Activated CD8-positive, alpha-beta T cell treated with anti-CD3 and anti-CD28 coated beads, Interleukin-2, amount 10 ng/mL, durations not matched to agents 7 days and 5 days (primary cell): Measurements from ENCODE around the gene DENND4A. TPM values are rescaled to one million over a fixed set of nuclear protein-coding genes. Genes with fewer than 3 reads are reported as not detected.

Experiments
- ATAC-seq: fragments of 150-1000 bp; cut with Tn5 transposase; one replicate; pipeline ENCODE4 v1.10.0; 2021; ENCODE audit warnings: moderate library complexity
- CTCF ChIA-PET: fragments of 350-600 bp; sonication (Branson Sonifier 250); formaldehyde crosslinking; loops from one replicate; lab custom pipeline; 2021; ENCODE audit warnings: antibody characterized with exemption; lab: Charles Lee
- POLR2A ChIA-PET: fragments of 350-600 bp; sonication (Branson Sonifier 250); formaldehyde crosslinking; loops from one replicate; lab custom pipeline; 2021; ENCODE audit warnings: antibody characterized with exemption; lab: Charles Lee
- DNase-seq: peaks from one replicate; pipeline ENCODE4 v3.0.0-alpha.2; 2020
- H3K27ac Mint-ChIP-seq: one replicate; pipeline ENCODE4 v1.8.0; 2021; ENCODE audit warnings: mild to moderate bottlenecking, mixed read lengths
- H3K27me3 Mint-ChIP-seq: one replicate; pipeline ENCODE4 v1.8.0; 2021; ENCODE audit warnings: low read depth, mixed read lengths
- H3K36me3 Mint-ChIP-seq: one replicate; pipeline ENCODE4 v1.8.0; 2021; ENCODE audit warnings: low read depth, mixed read lengths
- H3K4me1 Mint-ChIP-seq: one replicate; pipeline ENCODE4 v1.8.0; 2021; ENCODE audit warnings: low read depth, mixed read lengths
- H3K4me3 Mint-ChIP-seq: one replicate; pipeline ENCODE4 v1.8.0; 2021; ENCODE audit warnings: mild to moderate bottlenecking, mixed read lengths
- H3K9me3 Mint-ChIP-seq: one replicate; pipeline ENCODE4 v1.8.0; 2022; ENCODE audit warnings: mixed read lengths; ENCODE audit not compliant: insufficient read depth
- total RNA-seq, 2 experiments: library from RNA; stranded (reverse); gene quantifications; one replicate each; pipeline ENCODE4 v1.2.3, GENCODE V29; 2021

DENND4A gene
- 10 to 100 TPM; 40.1 to 45.0 TPM for total RNA-seq

DNA sequence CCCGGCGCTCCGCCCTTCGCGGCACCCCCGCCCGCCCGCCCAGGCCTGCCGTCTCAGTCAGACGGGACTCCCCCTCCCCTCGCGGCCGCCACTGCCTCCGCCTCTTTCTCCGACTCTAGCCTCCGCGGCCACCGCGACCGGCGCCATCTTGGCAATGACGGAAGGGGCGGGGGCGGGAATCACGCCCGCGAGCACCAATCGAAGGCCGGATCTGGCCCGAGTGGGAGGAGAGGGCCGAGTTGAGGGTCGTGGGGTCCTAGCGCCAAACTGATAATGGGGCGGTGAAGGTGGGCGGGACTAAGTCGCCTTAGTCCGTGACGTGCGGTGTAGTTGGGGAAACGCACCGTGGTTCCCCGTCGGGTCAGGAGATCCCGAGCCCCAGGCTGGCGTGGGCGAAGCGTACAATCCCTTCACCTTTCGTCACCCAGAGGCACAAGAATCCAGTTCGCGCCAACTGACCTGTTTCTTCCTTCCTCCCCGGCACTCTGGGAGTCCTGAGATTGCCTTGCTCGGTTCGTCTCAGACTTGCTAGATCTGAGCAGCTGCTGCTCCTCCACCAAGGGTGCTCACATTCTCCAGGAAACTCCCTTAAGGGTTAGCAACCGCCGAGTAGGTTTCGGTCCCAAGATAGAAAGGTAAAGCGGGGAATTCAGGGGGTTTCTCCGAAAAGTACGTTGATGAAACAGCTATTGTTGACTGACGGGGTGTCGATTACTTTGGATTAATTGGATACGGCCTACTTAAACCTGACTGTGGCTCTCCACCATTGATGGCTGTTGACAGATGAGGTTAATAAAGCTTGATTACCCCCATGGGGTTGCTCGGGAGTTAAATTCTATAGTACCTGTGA, at the start of gene DENND4A:
DENND4A (minus strand) TSS at position 156 of the 850 bp plus-strand sequence. CDS start 35,843 bp downstream, outside the sequence.
- DNase-seq (peak; percentile 99), ATAC-seq (peak; percentile 82)
- Mint-ChIP-seq H3K27me3 (no peaks in the 10 kb centered on the region), H3K9me3 (no peaks in the 10 kb centered on the region), H3K4me3 (peak within 1 kb of the TSS; percentile 82), H3K4me1 (peaks cover 62% of the 10 kb centered on the region), H3K36me3 (peaks cover 16% of the 10 kb centered on the region), H3K27ac (peak within 1 kb of the TSS; percentile 93)
- CTCF ChIA-PET: interaction anchor here (0.9 to 4.6 kb wide), 11 partner anchors 12 to 87 kb away, joined by 3 to 35 read pairs (median 5); no protein-coding TSS in a partner anchor
- POLR2A ChIA-PET: interaction anchor here (0.8 to 6.8 kb wide), 23 partner anchors 9 to 714 kb away, joined by 3 to 99 read pairs (median 5); partner anchors contain the start of genes RAB11A and RNU5B-1

- CTCF ChIA-PET: interaction anchor here (0.7 to 2.2 kb wide), 5 partner anchors 10 to 37 kb away, joined by 3 to 6 read pairs (median 4); partner anchors contain the start of gene RAB11A
- Mint-ChIP-seq H3K27ac (no peak overlapping the region), H3K4me1 (peaks cover 3% of the 10 kb centered on the region), H3K4me3 (no peak overlapping the region), H3K36me3 (no peaks in the 10 kb centered on the region), H3K9me3 (no peaks in the 10 kb centered on the region), H3K27me3 (peaks cover 7% of the 10 kb centered on the region)
- no peak for ATAC-seq
- POLR2A ChIA-PET: no interaction called here
- no peak for DNase-seq
Observed at GRCh38 chr15:65841121-65841930, 49.2 kb upstream of the DENND4A start.

- Mint-ChIP-seq H3K4me3 (no peak overlapping the region), H3K9me3 (no peaks in the 10 kb centered on the region), H3K36me3 (no peaks in the 10 kb centered on the region), H3K27me3 (no peaks in the 10 kb centered on the region), H3K4me1 (peaks cover 6% of the 10 kb centered on the region), H3K27ac (no peak overlapping the region)
- DNase-seq: no peak
- no peak for ATAC-seq
- ChIA-PET POLR2A (interaction anchor here (1.1 kb wide), 1 partner anchor 47 kb away, joined by 3 read pairs; no protein-coding TSS in a partner anchor), CTCF (interaction anchor here (1.0 to 1.2 kb wide), 2 partner anchors 23 to 38 kb away, joined by 3 to 4 read pairs; no protein-coding TSS in a partner anchor)
Observed at GRCh38 chr15:65839985-65840384, 47.9 kb upstream of the DENND4A start.

DNA sequence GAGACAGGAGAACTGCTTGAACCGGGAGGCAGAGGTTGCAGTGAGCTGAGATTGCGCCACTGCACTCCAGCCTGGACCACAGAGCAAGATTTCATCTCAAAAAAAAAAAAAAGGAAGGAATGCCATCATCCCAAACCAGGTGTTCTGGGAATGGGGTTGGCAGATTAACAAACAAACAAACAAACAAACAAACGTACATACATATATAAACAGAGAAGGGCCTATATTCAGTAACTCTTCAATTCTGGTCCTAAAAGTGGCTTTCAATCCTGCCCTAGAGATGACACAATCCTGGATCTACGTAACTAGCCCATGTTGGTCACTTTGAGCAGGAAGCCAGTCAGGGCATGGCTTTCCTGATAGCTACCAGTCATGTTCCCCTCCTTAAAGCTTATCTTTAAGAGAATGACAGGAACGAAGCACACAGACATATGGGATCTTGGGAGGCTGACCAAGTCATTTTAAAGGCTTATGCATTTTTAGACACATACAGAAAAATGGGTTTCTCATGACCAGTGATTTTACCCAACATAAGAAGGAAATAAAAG, 47.3 kb upstream of the DENND4A start:
- peaks cover 6% of the 10 kb centered on the region for H3K4me1 Mint-ChIP-seq
- no peaks in the 10 kb centered on the region for H3K9me3 Mint-ChIP-seq
- ATAC-seq: no peak
- H3K27me3 Mint-ChIP-seq: no peaks in the 10 kb centered on the region
- no peaks in the 10 kb centered on the region for H3K36me3 Mint-ChIP-seq
- H3K4me3 Mint-ChIP-seq: no peak overlapping the region
- ChIA-PET CTCF (interaction anchor here (1.0 to 1.2 kb wide), 2 partner anchors 23 to 38 kb away, joined by 3 to 4 read pairs; no protein-coding TSS in a partner anchor), POLR2A (interaction anchor here (1.1 kb wide), 1 partner anchor 47 kb away, joined by 3 read pairs; no protein-coding TSS in a partner anchor)
- no peak for DNase-seq
- H3K27ac Mint-ChIP-seq: no peak overlapping the region

DNA sequence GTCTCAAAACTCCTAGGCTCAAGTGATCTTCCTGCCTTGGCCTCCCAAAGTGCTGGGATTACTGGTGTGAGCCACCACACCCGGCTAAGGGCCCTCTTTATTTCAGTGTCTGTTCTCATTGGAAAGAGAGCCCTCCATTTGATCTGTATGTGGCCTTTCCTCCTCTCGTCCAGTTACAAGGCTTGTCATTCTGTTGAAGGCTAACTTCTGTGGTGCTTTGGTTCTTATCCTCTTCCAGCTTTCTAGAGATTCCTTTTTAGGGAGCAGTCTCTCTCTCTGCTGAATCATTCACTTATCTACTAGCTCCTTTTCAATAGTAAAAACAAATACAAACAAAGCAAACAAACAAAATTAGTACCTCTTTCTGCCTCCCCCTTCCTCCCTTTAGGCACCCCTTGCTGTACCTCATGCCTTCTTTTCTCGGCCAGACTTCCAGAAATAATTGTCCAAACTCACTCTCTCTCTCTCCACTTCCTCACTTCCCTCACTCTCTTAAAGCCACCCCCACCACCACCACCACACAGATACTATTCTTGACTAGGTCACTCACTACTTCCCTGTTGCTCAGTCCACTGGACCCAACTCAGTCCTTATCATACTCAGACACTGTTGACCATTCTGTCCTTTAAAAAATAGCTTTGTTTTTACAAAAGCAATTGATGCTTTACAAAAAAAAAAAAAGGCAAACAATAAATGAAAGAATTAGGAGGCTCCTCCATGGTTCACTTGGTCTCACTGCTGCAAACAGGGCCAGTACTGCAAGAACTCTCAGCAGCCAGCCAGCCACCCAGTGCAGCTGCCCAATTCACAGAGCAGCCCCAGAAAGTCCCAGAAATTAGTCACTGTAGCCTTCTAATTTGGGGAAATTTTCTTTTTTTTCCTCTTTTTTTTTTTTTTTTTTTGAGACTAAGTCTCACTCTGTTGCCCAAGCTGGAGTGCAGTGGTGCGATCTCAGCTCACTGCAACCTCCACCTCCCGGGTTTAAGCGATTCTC, 45.5 kb upstream of the DENND4A start:
- H3K4me1 Mint-ChIP-seq: peaks cover 22% of the 10 kb centered on the region
- H3K27me3 Mint-ChIP-seq: no peaks in the 10 kb centered on the region
- H3K9me3 Mint-ChIP-seq: no peaks in the 10 kb centered on the region
- H3K4me3 Mint-ChIP-seq: no peak overlapping the region
- ATAC-seq (no peak), DNase-seq (no peak)
- ChIA-PET POLR2A (interaction anchor here (0.6 to 1.0 kb wide), 2 partner anchors 17 to 46 kb away, joined by 3 read pairs; partner anchors contain the start of gene DENND4A), CTCF (interaction anchor here (0.6 to 5.7 kb wide), 14 partner anchors 8 to 200 kb away, joined by 3 to 68 read pairs (median 4); no protein-coding TSS in a partner anchor)
- no peaks in the 10 kb centered on the region for H3K36me3 Mint-ChIP-seq
- no peak overlapping the region for H3K27ac Mint-ChIP-seq

DNA sequence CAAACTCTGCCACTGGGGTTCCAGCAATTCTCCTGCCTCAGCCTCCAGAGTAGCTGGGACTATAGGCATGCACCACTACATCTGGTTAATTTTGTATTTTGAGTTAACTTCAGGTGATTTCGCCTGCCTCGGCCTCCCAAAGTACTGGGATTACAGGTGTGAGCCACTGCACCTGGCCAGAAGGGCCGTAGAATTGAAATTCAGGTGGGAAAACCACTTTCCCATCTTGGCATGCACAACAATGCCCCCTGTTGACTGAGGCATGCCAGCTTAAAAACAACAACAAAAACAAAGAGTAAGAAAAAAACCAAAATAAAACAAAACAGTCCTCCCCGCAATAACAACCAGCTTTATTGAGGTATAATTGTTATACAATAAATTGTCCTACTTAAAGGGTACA, 44.6 kb upstream of the DENND4A start:
- Mint-ChIP-seq H3K9me3 (no peaks in the 10 kb centered on the region), H3K36me3 (no peaks in the 10 kb centered on the region), H3K27me3 (no peaks in the 10 kb centered on the region), H3K27ac (no peak overlapping the region), H3K4me3 (no peak overlapping the region), H3K4me1 (peaks cover 32% of the 10 kb centered on the region)
- ChIA-PET POLR2A (interaction anchor here (0.8 to 1.0 kb wide), 2 partner anchors 45 to 46 kb away, joined by 3 to 5 read pairs; partner anchors contain the start of gene DENND4A), CTCF (interaction anchor here (0.7 to 5.7 kb wide), 13 partner anchors 14 to 1354 kb away, joined by 3 to 68 read pairs (median 4); no protein-coding TSS in a partner anchor)
- DNase-seq: no peak
- no peak for ATAC-seq

DNA sequence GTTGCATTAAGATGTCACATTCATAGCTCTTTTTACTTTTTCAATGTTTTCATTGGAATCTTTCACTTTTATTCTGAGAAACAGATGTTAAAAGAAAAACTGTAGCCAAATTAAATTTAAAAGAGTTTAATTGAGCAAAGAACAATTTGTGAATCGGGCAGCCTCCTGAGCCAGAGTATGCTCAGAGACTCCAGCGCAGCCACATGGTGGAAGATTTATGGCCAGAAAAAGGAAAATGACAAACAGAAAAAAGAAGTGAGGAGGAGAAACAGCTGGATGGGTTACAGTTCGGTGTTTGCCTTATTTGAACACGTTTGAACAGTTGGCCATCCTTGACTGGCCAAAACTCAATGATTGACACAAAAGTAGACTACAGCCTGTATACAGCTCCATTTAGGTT, 43.4 kb upstream of the DENND4A start:
- H3K4me1 Mint-ChIP-seq: peaks cover 41% of the 10 kb centered on the region
- H3K4me3 Mint-ChIP-seq: no peak overlapping the region
- no peak for ATAC-seq
- ChIA-PET POLR2A (interaction anchor here (1.2 to 4.2 kb wide), 2 partner anchors 34 to 43 kb away, joined by 3 to 63 read pairs; partner anchors contain the start of genes DENND4A and RAB11A), CTCF (interaction anchor here (0.6 to 5.7 kb wide), 9 partner anchors 14 to 198 kb away, joined by 3 to 68 read pairs (median 5); partner anchors contain the start of gene DENND4A)
- H3K36me3 Mint-ChIP-seq: no peaks in the 10 kb centered on the region
- DNase-seq: no peak
- H3K27ac Mint-ChIP-seq: no peak overlapping the region
- H3K27me3 Mint-ChIP-seq: no peaks in the 10 kb centered on the region
- H3K9me3 Mint-ChIP-seq: no peaks in the 10 kb centered on the region

DNA sequence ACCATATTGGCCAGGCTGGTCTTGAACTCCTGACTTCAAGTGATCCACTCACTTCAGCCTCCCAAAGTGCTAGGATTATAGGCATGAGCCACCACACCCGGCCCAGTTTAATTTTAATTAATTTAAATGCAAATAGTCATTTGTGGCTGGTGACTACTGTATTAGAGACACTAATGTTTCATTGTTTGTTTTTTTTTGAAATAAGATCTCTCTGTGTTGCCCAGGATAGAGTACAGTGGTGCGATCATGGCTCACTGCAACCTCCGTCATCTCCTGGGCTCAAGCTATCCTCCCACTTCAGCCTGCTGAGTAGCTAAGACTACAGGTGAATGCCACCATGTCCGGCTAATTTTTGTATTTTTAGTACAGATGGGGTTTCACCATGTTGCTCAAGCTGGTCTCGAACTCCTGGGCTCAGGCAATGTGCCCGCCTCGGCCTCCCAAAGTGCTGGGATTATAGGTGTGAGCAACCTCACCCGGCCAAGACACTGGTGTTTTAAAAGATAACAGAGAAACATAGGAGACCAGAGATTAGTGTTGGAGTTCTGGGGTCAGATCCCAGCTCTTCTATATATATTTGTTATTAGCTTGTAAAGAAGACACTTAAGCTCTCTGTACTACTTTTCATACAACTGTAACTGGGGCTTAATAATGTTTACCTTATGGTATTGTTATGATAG, 42.6 kb upstream of the DENND4A start:
- H3K27me3 Mint-ChIP-seq: no peaks in the 10 kb centered on the region
- ATAC-seq (no peak), DNase-seq (no peak)

DNA sequence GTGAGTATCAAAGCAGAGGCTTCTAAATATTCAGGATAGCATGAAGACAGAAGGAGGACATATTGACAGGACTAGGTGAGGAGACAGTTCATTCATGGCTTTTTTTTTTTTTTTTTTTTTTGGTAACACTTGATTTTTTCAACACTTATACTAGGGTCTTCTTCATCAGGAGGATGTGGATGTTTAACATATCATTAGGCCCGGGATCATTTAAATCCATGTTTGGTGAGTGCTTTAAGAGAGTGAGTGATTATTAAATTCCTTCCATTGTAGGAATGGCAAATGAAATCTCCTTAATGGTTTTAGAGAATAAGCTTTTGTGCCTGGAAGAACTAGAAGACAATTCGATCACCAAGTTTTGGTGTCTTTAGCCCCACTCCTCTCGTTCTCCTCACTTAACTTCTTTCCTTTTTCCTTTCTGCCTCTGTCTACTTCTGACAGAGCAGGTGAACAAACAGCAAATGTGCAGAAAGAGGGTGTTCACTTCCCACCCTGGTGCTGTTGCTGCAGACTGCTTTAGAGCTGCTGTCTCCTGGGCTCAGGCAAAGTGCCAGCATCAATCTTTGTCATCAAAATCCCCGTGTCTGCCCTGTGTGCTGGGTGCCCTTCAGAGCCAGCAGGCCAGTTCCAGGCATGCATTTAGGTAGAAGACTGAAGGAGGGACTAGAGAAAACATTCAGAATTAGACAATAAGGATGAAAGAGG, 41.6 kb upstream of the DENND4A start:
- Mint-ChIP-seq H3K9me3 (no peaks in the 10 kb centered on the region), H3K27ac (peak overlapping the region; percentile 95), H3K4me3 (peak overlapping the region; percentile 67), H3K27me3 (no peaks in the 10 kb centered on the region), H3K4me1 (peaks cover 54% of the 10 kb centered on the region), H3K36me3 (no peaks in the 10 kb centered on the region)
- no peak for DNase-seq
- CTCF ChIA-PET: interaction anchor here (0.6 to 5.7 kb wide), 10 partner anchors 9 to 195 kb away, joined by 3 to 68 read pairs (median 4); partner anchors contain the start of gene DENND4A
- ATAC-seq: no peak
- POLR2A ChIA-PET: interaction anchor here (0.5 to 4.2 kb wide), 5 partner anchors 10 to 149 kb away, joined by 3 to 63 read pairs (median 13); partner anchors contain the start of genes DENND4A and RAB11A

More for the DNA sequence above, 42.6 kb upstream of the DENND4A start:
- Mint-ChIP-seq H3K27ac (peak overlapping the region; percentile 25), H3K4me1 (peaks cover 44% of the 10 kb centered on the region), H3K4me3 (no peak overlapping the region), H3K9me3 (no peaks in the 10 kb centered on the region), H3K36me3 (no peaks in the 10 kb centered on the region)
- ChIA-PET POLR2A (interaction anchor here (1.2 to 4.2 kb wide), 2 partner anchors 35 to 43 kb away, joined by 3 to 63 read pairs; partner anchors contain the start of genes DENND4A and RAB11A), CTCF (interaction anchor here (0.5 to 5.7 kb wide), 10 partner anchors 13 to 197 kb away, joined by 3 to 68 read pairs (median 5); partner anchors contain the start of gene DENND4A)
